ENCODE measurements around the gene FCAR. TPM values are rescaled to one million over a fixed set of nuclear protein-coding genes. Genes with fewer than 3 reads are reported as not detected.

FCAR gene
- total RNA-seq, 1 experiment from 2014 or later, result not detected

- intact Hi-C loops (cut with micrococcal nuclease; ENCODE audit: unreplicated experiment) (no loop called here), in situ Hi-C loops (cut with HindIII; ENCODE audit: low pct_unique_long_range_greater_than_20kb, low sequenced_read_pairs) (no loop called here)
- DNase-seq (ENCODE audit: low read depth, low spot score) (no peak), ATAC-seq (peak; percentile 70)
- peaks cover 8% of the 10 kb centered on the region for H3K27me3 ChIP-seq (ENCODE audit: control insufficient read depth, insufficient read depth, low read length)
- H3K36me3 ChIP-seq (ENCODE audit: control insufficient read depth, insufficient read depth, low read length), result no peaks in the 10 kb centered on the region
- no peaks in the 10 kb centered on the region for H3K4me1 ChIP-seq (ENCODE audit: control insufficient read depth, insufficient read depth, low read length)
- TF ChIP-seq POLR2AphosphoS5 (IDR thresholded peaks at IDR 0.05; ENCODE audit: low read depth, low read length) (no peak), SIN3A (IDR thresholded peaks at IDR 0.05; ENCODE audit: borderline replicate concordance, insufficient read depth, low read depth, low read length) (no peak), REST (IDR thresholded peaks at IDR 0.05; ENCODE audit: insufficient read depth in 1 of 2, low read depth in 2 of 2, low read length in 1 of 2) (no peak), TCF7L2 (IDR thresholded peaks at IDR 0.05; ENCODE audit: low read depth, low read length) (no peak), CTCF (IDR thresholded peaks at IDR 0.05) (no peak)
- H3K4me3 ChIP-seq (ENCODE audit: low read depth in 2 of 2, low read length in 2 of 2), result no peak overlapping the region
- H3K9me3 ChIP-seq (ENCODE audit: control insufficient read depth, insufficient read depth, low read depth, low read length), result no peaks in the 10 kb centered on the region
- ChIA-PET POLR2A (no interaction called here), CTCF (interaction anchor here (0.7 kb wide), 1 partner anchor 258 kb away, joined by 6 read pairs; no protein-coding TSS in a partner anchor)
- H3K27ac ChIP-seq (ENCODE audit: low read length), result no peak overlapping the region
- no TSS peak for BruUV-seq (replicated peaks)
Observed at GRCh38 chr19:54882758-54883157, 8.7 kb downstream of the FCAR start.

GRCh38 chr19:54883228-54883627, 9.2 kb downstream of the FCAR start:
- no peaks in the 10 kb centered on the region for H3K36me3 ChIP-seq (ENCODE audit: control insufficient read depth, insufficient read depth, low read length)
- ATAC-seq (no peak), DNase-seq (ENCODE audit: low read depth, low spot score) (no peak)
- intact Hi-C loops (cut with micrococcal nuclease; ENCODE audit: unreplicated experiment) (no loop called here), in situ Hi-C loops (cut with HindIII; ENCODE audit: low pct_unique_long_range_greater_than_20kb, low sequenced_read_pairs) (no loop called here)
- no peak overlapping the region for H3K4me3 ChIP-seq (ENCODE audit: low read depth in 2 of 2, low read length in 2 of 2)
- TF ChIP-seq CTCF (IDR thresholded peaks at IDR 0.05) (no peak), POLR2AphosphoS5 (IDR thresholded peaks at IDR 0.05; ENCODE audit: low read depth, low read length) (no peak), SIN3A (IDR thresholded peaks at IDR 0.05; ENCODE audit: borderline replicate concordance, insufficient read depth, low read depth, low read length) (no peak), REST (IDR thresholded peaks at IDR 0.05; ENCODE audit: insufficient read depth in 1 of 2, low read depth in 2 of 2, low read length in 1 of 2) (no peak), TCF7L2 (IDR thresholded peaks at IDR 0.05; ENCODE audit: low read depth, low read length) (no peak)
- no peak overlapping the region for H3K27ac ChIP-seq (ENCODE audit: low read length)
- no peaks in the 10 kb centered on the region for H3K9me3 ChIP-seq (ENCODE audit: control insufficient read depth, insufficient read depth, low read depth, low read length)
- H3K27me3 ChIP-seq (ENCODE audit: control insufficient read depth, insufficient read depth, low read length), result peaks cover 7% of the 10 kb centered on the region
- POLR2A ChIA-PET, result no interaction called here
- no TSS peak for BruUV-seq (replicated peaks)
- no peaks in the 10 kb centered on the region for H3K4me1 ChIP-seq (ENCODE audit: control insufficient read depth, insufficient read depth, low read length)
- CTCF ChIA-PET, result interaction anchor here (0.7 kb wide), 1 partner anchor 258 kb away, joined by 6 read pairs; no protein-coding TSS in a partner anchor

All from Panc1 (cell line).